IMR-90 (cell line): ENCODE results near the gene HAAO. TPM values are rescaled to one million over a fixed set of nuclear protein-coding genes. Genes with fewer than 3 reads are reported as not detected.

Experiments
- ATAC-seq: fragments of 200-7000 bp; cut with Tn5 transposase; 2 replicates; pipeline ENCODE4 v1.9.1; 2020; ENCODE audit warnings: low read depth, mild to moderate bottlenecking, moderate library complexity
- BruUV-seq: library from RNA; stranded (reverse); fragments of 400-500 nt; replicated peaks from 2 replicates; lab custom pipeline; 2021; lab: Mats Ljungman, UMichigan
- CTCF ChIA-PET: fragments of 300-600 bp; formaldehyde crosslinking; extraction: SDS; loops from one replicate; lab custom pipeline; 2021; ENCODE audit warnings: antibody characterized with exemption; lab: Yijun Ruan, JAX
- POLR2A ChIA-PET: fragments of 300-600 bp; sonication (Branson Sonifier 250); formaldehyde crosslinking; loops from one replicate; lab custom pipeline; 2022; ENCODE audit warnings: antibody characterized with exemption; ENCODE audit not compliant: unreplicated experiment; lab: Charles Lee
- DNase-seq: peaks from one replicate; pipeline ENCODE4 v3.0.0; 2013
- H2AFZ ChIP-seq: replicated peaks from 2 replicates; pipeline ENCODE3; 2013; ENCODE audit warnings: low read length, mild to moderate bottlenecking; ENCODE audit not compliant: poor library complexity
- H2AK5ac ChIP-seq: 2 replicates; pipeline ENCODE4 v1.6.1; 2013; ENCODE audit warnings: low read depth, low read length, inconsistent platforms
- H2AK9ac ChIP-seq: replicated peaks from 2 replicates; pipeline ENCODE3; 2013; ENCODE audit warnings: mild to moderate bottlenecking, low read depth, low read length, moderate library complexity; ENCODE audit not compliant: poor library complexity
- H2BK120ac ChIP-seq: 2 replicates; pipeline ENCODE4 v1.6.1; 2013; ENCODE audit warnings: low read depth, low read length, inconsistent platforms
- H2BK15ac ChIP-seq: 3 replicates; pipeline ENCODE4 v1.6.1; 2013; ENCODE audit warnings: low read depth, low read length, inconsistent platforms
- H2BK20ac ChIP-seq: 2 replicates; pipeline ENCODE4 v1.6.1; 2013; ENCODE audit warnings: low read depth, mild to moderate bottlenecking, inconsistent platforms, low read length, moderate library complexity
- H2BK5ac ChIP-seq: 2 replicates; pipeline ENCODE4 v1.6.1; 2013; ENCODE audit warnings: mild to moderate bottlenecking, low read depth, low read length, inconsistent platforms; ENCODE audit not compliant: poor library complexity, severe bottlenecking
- H3K14ac ChIP-seq: replicated peaks from 2 replicates; pipeline ENCODE4 v1.6.1; 2013; ENCODE audit warnings: low read depth, low read length, inconsistent platforms
- H3K18ac ChIP-seq: 2 replicates; pipeline ENCODE4 v1.6.1; 2013; ENCODE audit warnings: low read depth, low read length, control low read depth
- H3K23ac ChIP-seq: 2 replicates; pipeline ENCODE4 v1.6.1; 2013; ENCODE audit warnings: low read depth, low read length, inconsistent platforms
- H3K27ac ChIP-seq: 2 replicates; pipeline ENCODE4 v1.5.1; 2013; ENCODE audit warnings: mild to moderate bottlenecking, control low read depth, low read length; ENCODE audit not compliant: insufficient read depth
- H3K27me3 ChIP-seq: 2 replicates; pipeline ENCODE4 v1.6.1; 2013; ENCODE audit warnings: low read length; ENCODE audit not compliant: control insufficient read depth, insufficient read depth
- H3K36me3 ChIP-seq: 2 replicates; pipeline ENCODE4 v1.6.1; 2013; ENCODE audit warnings: low read length, mixed read lengths; ENCODE audit not compliant: control insufficient read depth, insufficient read depth
- H3K4ac ChIP-seq: 2 replicates; pipeline ENCODE4 v1.6.1; 2013; ENCODE audit warnings: low read depth, low read length, inconsistent platforms
- H3K4me1 ChIP-seq: 2 replicates; pipeline ENCODE4 v1.6.1; 2013; ENCODE audit warnings: low read length, mixed read lengths; ENCODE audit not compliant: control insufficient read depth, insufficient read depth
- H3K4me2 ChIP-seq: 2 replicates; pipeline ENCODE4 v1.6.1; 2013; ENCODE audit warnings: low read depth, mild to moderate bottlenecking, control low read depth, low read length, moderate library complexity
- H3K4me3 ChIP-seq: 2 replicates; pipeline ENCODE4 v1.5.1; 2013; ENCODE audit warnings: low read depth, mild to moderate bottlenecking, control low read depth, low read length, moderate library complexity; ENCODE audit not compliant: insufficient read depth
- H3K56ac ChIP-seq: 2 replicates; pipeline ENCODE4 v1.6.1; 2013; ENCODE audit warnings: low read length, inconsistent platforms; ENCODE audit not compliant: insufficient read depth; ENCODE audit errors: extremely low read depth
- H3K79me1 ChIP-seq, 2 experiments: 2 replicates each; pipeline ENCODE4 v1.6.1; 2013; ENCODE audit warnings: low read length in 2 of 2, inconsistent platforms in 1 of 2, low read depth in 1 of 2
- H3K9ac ChIP-seq: 2 replicates; pipeline ENCODE4 v1.6.1; 2013; ENCODE audit warnings: low read depth, low read length, control low read depth
- H3K9me1 ChIP-seq: 2 replicates; pipeline ENCODE4 v1.6.1; 2013; ENCODE audit warnings: low read length, inconsistent platforms; ENCODE audit not compliant: insufficient read depth
- H3K9me3 ChIP-seq: 2 replicates; pipeline ENCODE4 v1.6.1; 2013; ENCODE audit warnings: low read length; ENCODE audit not compliant: control insufficient read depth, insufficient read depth
- H4K20me1 ChIP-seq: 2 replicates; pipeline ENCODE4 v1.6.1; 2013; ENCODE audit warnings: low read length, inconsistent platforms; ENCODE audit not compliant: insufficient read depth
- H4K5ac ChIP-seq: 2 replicates; pipeline ENCODE4 v1.6.1; 2013; ENCODE audit warnings: mild to moderate bottlenecking, low read depth, low read length, control low read depth
- H4K8ac ChIP-seq, 2 experiments: 2 replicates each; pipeline ENCODE4 v1.6.1; 2013; ENCODE audit warnings: low read depth in 2 of 2, low read length in 2 of 2, control low read depth in 1 of 2, inconsistent platforms in 1 of 2
- H4K91ac ChIP-seq: 2 replicates; pipeline ENCODE4 v1.6.1; 2013; ENCODE audit warnings: low read depth, low read length, inconsistent platforms; ENCODE audit not compliant: insufficient read depth
- BHLHE40 ChIP-seq: fragments of 150-350 bp; IDR thresholded peaks from 2 replicates; pipeline ENCODE4 v1.6.1; 2016; ENCODE audit warnings: mild to moderate bottlenecking, low read depth, low read length
- CEBPB ChIP-seq: IDR thresholded peaks from 2 replicates; pipeline ENCODE4 v1.6.1; 2012; ENCODE audit warnings: low read depth, low read length, improper control_type of control experiment
- CHD1 ChIP-seq: IDR thresholded peaks from 2 replicates; pipeline ENCODE4 v1.6.1; 2012; ENCODE audit warnings: low read depth, low read length, improper control_type of control experiment
- CTCF ChIP-seq: conservative IDR thresholded peaks from 2 replicates; pipeline ENCODE4 v1.5.1; 2012; ENCODE audit warnings: mild to moderate bottlenecking, low read depth, low read length, improper control_type of control experiment
- ELK1 ChIP-seq: fragments of 150-350 bp; IDR thresholded peaks from 2 replicates; pipeline ENCODE4 v1.6.1; 2016; ENCODE audit warnings: low read depth, mild to moderate bottlenecking, low read length, moderate library complexity, borderline replicate concordance
- FOS ChIP-seq: fragments of 150-350 bp; IDR thresholded peaks from 2 replicates; pipeline ENCODE4 v1.6.1; 2016; ENCODE audit warnings: low read depth, low read length
- MAFK ChIP-seq: IDR thresholded peaks from 2 replicates; pipeline ENCODE4 v1.6.1; 2012; ENCODE audit warnings: low read depth, low read length, improper control_type of control experiment
- MAZ ChIP-seq: IDR thresholded peaks from 2 replicates; pipeline ENCODE4 v1.6.1; 2012; ENCODE audit warnings: low read depth, mild to moderate bottlenecking, low read length, improper control_type of control experiment, moderate library complexity, borderline replicate concordance
- MXI1 ChIP-seq: IDR thresholded peaks from 2 replicates; pipeline ENCODE4 v1.6.1; 2012; ENCODE audit warnings: low read depth, mild to moderate bottlenecking, low read length, moderate library complexity, borderline replicate concordance
- NFE2L2 ChIP-seq: fragments of 150-350 bp; IDR thresholded peaks from 2 replicates; pipeline ENCODE4 v1.6.1; 2016; ENCODE audit warnings: low read depth, mild to moderate bottlenecking, low read length
- POLR2A ChIP-seq: IDR thresholded peaks from 2 replicates; pipeline ENCODE4 v1.6.1; 2012; ENCODE audit warnings: mild to moderate bottlenecking, low read depth, low read length
- RAD21 ChIP-seq: IDR thresholded peaks from 2 replicates; pipeline ENCODE4 v1.6.1; 2012; ENCODE audit warnings: low read length, improper control_type of control experiment
- RCOR1 ChIP-seq: IDR thresholded peaks from 2 replicates; pipeline ENCODE4 v1.6.1; 2012; ENCODE audit warnings: mild to moderate bottlenecking, low read length, improper control_type of control experiment; ENCODE audit not compliant: insufficient replicate concordance
- RFX5 ChIP-seq: IDR thresholded peaks from 2 replicates; pipeline ENCODE4 v1.8.0; 2012; ENCODE audit warnings: low read depth, mild to moderate bottlenecking, low read length, moderate library complexity
- SMC3 ChIP-seq: fragments of 150-350 bp; IDR thresholded peaks from 2 replicates; pipeline ENCODE4 v1.6.1; 2016; ENCODE audit warnings: low read depth, mild to moderate bottlenecking, antibody characterized with exemption, low read length, moderate library complexity
- USF2 ChIP-seq: fragments of 150-350 bp; IDR thresholded peaks from 2 replicates; pipeline ENCODE4 v1.6.1; 2017; ENCODE audit warnings: mild to moderate bottlenecking, antibody characterized with exemption, low read length, low read depth
- WGBS, 2 experiments: methylation state at CpG; one replicate each; pipeline versions ENCODE4 v1.1.5 to v1.1.7; 2013; ENCODE audit warnings: missing lambda C conversion rate in 2 of 2; ENCODE audit not compliant: insufficient read length in 1 of 2; ENCODE audit errors: extremely low coverage in 2 of 2; 5-methylcytosine and 5-hydroxymethylcytosine counted together
- dilution Hi-C: fragments of 300-500 bp; cut with HindIII; formaldehyde crosslinking; loops from one replicate; pipeline ENCODE4 v1.14.3; 2018; ENCODE audit warnings: low sequenced_read_pairs; ENCODE audit not compliant: unreplicated experiment
- in situ Hi-C: fragments of 300-500 bp; cut with MboI; formaldehyde crosslinking; loops from 3 replicates; pipeline ENCODE4 v1.14.3; 2019; ENCODE audit warnings: low sequenced_read_pairs, inconsistent platforms, mixed read lengths
- intact Hi-C: fragments of 100-400 bp; cut with micrococcal nuclease; formaldehyde crosslinking; loops from 2 replicates; pipeline ENCODE4 v1.10.0; 2022
- polyA plus RNA-seq, 3 experiments: library from polyadenylated mRNA; depleted of rRNA; stranded (reverse); fragments of >200 nt; gene quantifications; 2 replicates each; pipeline ENCODE4 v1.2.3, GENCODE V29; 2012; ENCODE audit warnings: low replicate concordance in 1 of 3
- total RNA-seq: library from RNA; depleted of rRNA; stranded (reverse); fragments of >200 nt; gene quantifications from 2 replicates; pipeline ENCODE4 v1.2.3, GENCODE V29; 2012

The HAAO gene
- total and polyA plus RNA-seq, 2 of the 4 experiments (the other 2 are of a cell fraction), result 0.05 to 0.18 TPM

GRCh38 chr2:42743659-42743990 lies 48.8 kb downstream of the HAAO start:
- H3K27me3 ChIP-seq, result no peaks in the 10 kb centered on the region
- H3K4ac ChIP-seq, result no peak overlapping the region
- no peak overlapping the region for H2BK15ac ChIP-seq
- CTCF ChIA-PET, result no interaction called here
- H3K9ac ChIP-seq, result no peak overlapping the region
- dilution Hi-C loops, result no loop called here
- no peak overlapping the region for H2BK5ac ChIP-seq
- no peak for TF ChIP-seq CHD1
- TF ChIP-seq MAZ, result no peak
- no peak for TF ChIP-seq RCOR1
- TF ChIP-seq CEBPB, result no peak
- no peak for TF ChIP-seq CTCF
- TF ChIP-seq MAFK, result no peak
- TF ChIP-seq RAD21, result no peak
- no peak for TF ChIP-seq ELK1
- no peak for TF ChIP-seq BHLHE40
- TF ChIP-seq NFE2L2, result no peak
- TF ChIP-seq SMC3, result no peak
- no peak for TF ChIP-seq USF2
- TF ChIP-seq MXI1, result no peak
- no peak for TF ChIP-seq FOS
- no peak for TF ChIP-seq RFX5
- TF ChIP-seq POLR2A, result no peak
- H2BK20ac ChIP-seq, result no peak overlapping the region
- no peak overlapping the region for H3K27ac ChIP-seq
- POLR2A ChIA-PET, result no interaction called here
- no peaks in the 10 kb centered on the region for H3K9me3 ChIP-seq
- H4K20me1 ChIP-seq, result no peaks in the 10 kb centered on the region
- no peaks in the 10 kb centered on the region for H3K9me1 ChIP-seq
- no peak overlapping the region for H2BK120ac ChIP-seq
- no peak overlapping the region for H3K14ac ChIP-seq
- ATAC-seq (no peak), DNase-seq (no peak)
- no peak overlapping the region for H3K4me2 ChIP-seq
- no peak overlapping the region for H4K8ac ChIP-seq
- H4K5ac ChIP-seq, result no peak overlapping the region
- no peaks in the 10 kb centered on the region for H3K79me1 ChIP-seq
- H3K56ac ChIP-seq, result no peak overlapping the region
- H3K18ac ChIP-seq, result no peak overlapping the region
- H3K36me3 ChIP-seq, result no peaks in the 10 kb centered on the region; the same call in 1 of the 2 replicates
- no peak overlapping the region for H2AFZ ChIP-seq
- no peak overlapping the region for H4K91ac ChIP-seq
- intact Hi-C loops, result no loop called here
- no peaks in the 10 kb centered on the region for H3K4me1 ChIP-seq
- H2AK9ac ChIP-seq, result no peak overlapping the region
- no CpG with 5 or more reads among the region's 1 CpG for WGBS, 2 experiments
- in situ Hi-C loops, result no loop called here
- no peak overlapping the region for H3K4me3 ChIP-seq
- no peak overlapping the region for H2AK5ac ChIP-seq
- H3K23ac ChIP-seq, result no peak overlapping the region
- no TSS peak for BruUV-seq
